ENCODE results near the gene CFH. TPM values are rescaled to one million over a fixed set of nuclear protein-coding genes. Genes with fewer than 3 reads are reported as not detected.
"Not testable (repeated sequence)": the region's sequence is repeated elsewhere in the genome, so short reads cannot be mapped to it uniquely, and the experiment has no call there.

CFH gene
- total RNA-seq, 1 donor: 164 TPM

DNA sequence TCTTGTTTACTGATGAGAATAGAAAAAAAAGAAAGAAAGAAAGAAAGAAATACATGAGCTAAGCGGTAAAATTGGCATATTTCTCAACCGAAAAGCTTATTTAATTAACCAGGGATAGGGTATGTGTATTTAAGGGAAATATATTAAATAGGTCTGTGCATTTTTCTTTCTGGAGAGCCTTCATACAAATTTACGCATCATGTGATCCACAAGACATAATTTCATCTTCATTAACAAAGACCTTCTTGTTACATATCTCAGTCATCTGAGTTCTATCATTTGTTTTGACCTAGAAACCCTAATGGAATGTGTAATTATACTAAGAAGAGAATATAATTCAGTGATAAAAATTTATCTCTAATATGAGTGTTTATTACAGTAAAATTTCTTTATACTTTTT is 37.2 kb downstream of the CFH start:
- peaks cover 6% of the 10 kb centered on the region for H3K36me3 ChIP-seq (ENCODE audit: insufficient read depth, low read length)
- no peaks in the 10 kb centered on the region for H3K27me3 ChIP-seq (ENCODE audit: insufficient read depth, low read length)
- no peaks in the 10 kb centered on the region for H4K20me1 ChIP-seq (ENCODE audit: insufficient read depth, low read length)
- H2AFZ ChIP-seq (ENCODE audit: low read length): no peak overlapping the region
- DNase-seq (ENCODE audit: insufficient read length, low spot score, missing footprints): no peak
- H3K9me3 ChIP-seq (ENCODE audit: low read depth, low read length): no peaks in the 10 kb centered on the region
- TF ChIP-seq CTCF (IDR thresholded peaks at IDR 0.05; ENCODE audit: extremely low read depth, low read depth, low read length): no peak
- no peaks in the 10 kb centered on the region for H3K79me2 ChIP-seq (ENCODE audit: insufficient read depth, low read length)
- H3K27ac ChIP-seq (ENCODE audit: low read depth, low read length): no peak overlapping the region
- no peaks in the 10 kb centered on the region for H3K4me1 ChIP-seq (ENCODE audit: insufficient read depth, low read length)
- no peak overlapping the region for H3K4me2 ChIP-seq (ENCODE audit: insufficient read depth, low read length)
- no peak overlapping the region for H3K4me3 ChIP-seq (ENCODE audit: insufficient read depth, low read length)

DNA sequence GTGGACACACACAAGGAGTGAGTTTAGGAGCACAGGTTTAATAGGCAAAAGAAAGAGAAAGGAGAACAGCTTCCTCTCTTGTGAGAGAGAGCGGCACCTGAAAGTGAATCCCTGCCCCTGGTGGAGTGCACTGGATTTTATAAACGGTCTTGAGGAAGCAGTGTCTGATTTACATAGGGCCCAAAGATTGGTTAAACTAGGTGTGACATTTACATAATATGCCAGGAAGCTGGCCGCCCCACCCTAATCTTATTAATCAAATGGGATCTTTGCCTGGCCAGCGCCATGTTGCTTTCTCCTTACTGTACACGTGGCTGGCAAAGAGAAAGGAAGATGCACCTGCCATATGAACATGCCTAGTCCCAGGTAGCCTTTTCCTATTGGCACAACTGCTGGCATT is 38.7 kb downstream of the CFH start:
- no peak for TF ChIP-seq CTCF (IDR thresholded peaks at IDR 0.05; ENCODE audit: extremely low read depth, low read depth, low read length)
- no peaks in the 10 kb centered on the region for H3K79me2 ChIP-seq (ENCODE audit: insufficient read depth, low read length)
- no peak overlapping the region for H2AFZ ChIP-seq (ENCODE audit: low read length)
- no peak overlapping the region for H3K4me3 ChIP-seq (ENCODE audit: insufficient read depth, low read length)
- H3K4me1 ChIP-seq (ENCODE audit: insufficient read depth, low read length): no peaks in the 10 kb centered on the region
- H3K27ac ChIP-seq (ENCODE audit: low read depth, low read length): no peak overlapping the region
- H3K4me2 ChIP-seq (ENCODE audit: insufficient read depth, low read length): no peak overlapping the region
- H3K36me3 ChIP-seq (ENCODE audit: insufficient read depth, low read length): peaks cover 6% of the 10 kb centered on the region
- H3K27me3 ChIP-seq (ENCODE audit: insufficient read depth, low read length): no peaks in the 10 kb centered on the region
- no peaks in the 10 kb centered on the region for H3K9me3 ChIP-seq (ENCODE audit: low read depth, low read length)
- no peaks in the 10 kb centered on the region for H4K20me1 ChIP-seq (ENCODE audit: insufficient read depth, low read length)
- DNase-seq (ENCODE audit: insufficient read length, low spot score, missing footprints): no peak

- no peaks in the 10 kb centered on the region for H3K79me2 ChIP-seq (ENCODE audit: insufficient read depth, low read length)
- H3K27me3 ChIP-seq (ENCODE audit: insufficient read depth, low read length): no peaks in the 10 kb centered on the region
- no peak overlapping the region for H3K27ac ChIP-seq (ENCODE audit: low read depth, low read length)
- no peak for TF ChIP-seq CTCF (IDR thresholded peaks at IDR 0.05; ENCODE audit: extremely low read depth, low read depth, low read length)
- no peak overlapping the region for H3K4me3 ChIP-seq (ENCODE audit: insufficient read depth, low read length)
- H3K4me1 ChIP-seq (ENCODE audit: insufficient read depth, low read length): no peaks in the 10 kb centered on the region
- peaks cover 3% of the 10 kb centered on the region for H3K36me3 ChIP-seq (ENCODE audit: insufficient read depth, low read length)
- no peaks in the 10 kb centered on the region for H3K9me3 ChIP-seq (ENCODE audit: low read depth, low read length)
- no peak overlapping the region for H3K4me2 ChIP-seq (ENCODE audit: insufficient read depth, low read length)
- no peak for DNase-seq (ENCODE audit: insufficient read length, low spot score, missing footprints)
- no peak overlapping the region for H2AFZ ChIP-seq (ENCODE audit: low read length)
- no peaks in the 10 kb centered on the region for H4K20me1 ChIP-seq (ENCODE audit: insufficient read depth, low read length)
Observed at GRCh38 chr1:196698993-196699392, 47.1 kb downstream of the CFH start.

DNA sequence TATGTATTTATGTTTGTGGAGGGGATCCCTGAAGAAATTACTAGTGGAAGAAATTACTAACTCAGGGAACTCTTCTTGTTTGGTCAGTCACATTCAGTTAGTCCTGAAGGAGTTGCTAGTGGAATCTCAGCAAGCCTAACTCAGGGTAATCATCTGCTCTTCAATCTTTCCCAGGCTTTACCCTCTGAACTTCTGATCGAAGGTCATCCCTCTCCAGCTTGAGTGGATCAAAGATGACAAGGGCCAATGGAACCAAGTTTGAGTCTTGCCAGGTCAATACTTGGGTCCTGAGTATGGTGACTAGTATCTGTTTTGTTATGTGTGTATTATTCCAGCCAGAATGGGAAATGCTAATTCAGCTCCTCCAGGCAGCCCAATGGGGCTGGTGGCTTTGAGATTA is 49.3 kb downstream of the CFH start:
- Histone ChIP-seq H4K20me1 (ENCODE audit: insufficient read depth, low read length) (no peaks in the 10 kb centered on the region), H3K4me2 (ENCODE audit: insufficient read depth, low read length) (no peak overlapping the region), H3K4me1 (ENCODE audit: insufficient read depth, low read length) (no peaks in the 10 kb centered on the region), H3K4me3 (ENCODE audit: insufficient read depth, low read length) (no peak overlapping the region), H2AFZ (ENCODE audit: low read length) (no peak overlapping the region), H3K36me3 (ENCODE audit: insufficient read depth, low read length) (peaks cover 3% of the 10 kb centered on the region), H3K27ac (ENCODE audit: low read depth, low read length) (no peak overlapping the region), H3K9me3 (ENCODE audit: low read depth, low read length) (no peaks in the 10 kb centered on the region), H3K27me3 (ENCODE audit: insufficient read depth, low read length) (no peaks in the 10 kb centered on the region), H3K79me2 (ENCODE audit: insufficient read depth, low read length) (no peaks in the 10 kb centered on the region)
- DNase-seq (ENCODE audit: insufficient read length, low spot score, missing footprints): no peak
- TF ChIP-seq CTCF (IDR thresholded peaks at IDR 0.05; ENCODE audit: extremely low read depth, low read depth, low read length): no peak

- H3K4me2 ChIP-seq (ENCODE audit: insufficient read depth, low read length); H3K9me3 ChIP-seq (ENCODE audit: low read depth, low read length); H3K79me2 ChIP-seq (ENCODE audit: insufficient read depth, low read length); H2AFZ ChIP-seq (ENCODE audit: low read length); H3K27me3 ChIP-seq (ENCODE audit: insufficient read depth, low read length); H3K36me3 ChIP-seq (ENCODE audit: insufficient read depth, low read length); H3K4me1 ChIP-seq (ENCODE audit: insufficient read depth, low read length); H3K4me3 ChIP-seq (ENCODE audit: insufficient read depth, low read length); H4K20me1 ChIP-seq (ENCODE audit: insufficient read depth, low read length); H3K27ac ChIP-seq (ENCODE audit: low read depth, low read length); DNase-seq (ENCODE audit: insufficient read length, low spot score, missing footprints): not testable (repeated sequence)
Observed at GRCh38 chr1:196709892-196710291, 58.0 kb downstream of the CFH start.
